Brain pericyte (primary cell): Measurements from ENCODE around the gene LNX1.

Source experiments
- DNase-seq: peaks from one replicate; pipeline ENCODE4 v3.0.0-alpha.2; 2012; ENCODE audit warnings: low read depth, low spot score

The LNX1 gene

GRCh38 chr4:53599632-53600031, 8.3 kb upstream of the LNX1 start:
- no peak for DNase-seq

- DNase-seq = no peak
Observed at GRCh38 chr4:53598901-53599300, 7.6 kb upstream of the LNX1 start.

GRCh38 chr4:53598483-53598882, 7.2 kb upstream of the LNX1 start:
- no peak for DNase-seq

GRCh38 chr4:53596901-53597300, 5.6 kb upstream of the LNX1 start:
- DNase-seq = no peak

- no peak for DNase-seq
Observed at GRCh38 chr4:53595834-53596233, 4.5 kb upstream of the LNX1 start.

GRCh38 chr4:53595204-53595603, 3.9 kb upstream of the LNX1 start:
- no peak for DNase-seq

- no peak for DNase-seq
Observed at GRCh38 chr4:53593765-53594164, 2.5 kb upstream of the LNX1 start.

- no peak for DNase-seq
Observed at GRCh38 chr4:53592686-53593501, 1.6 kb upstream of the LNX1 start.

- DNase-seq = no peak
Observed at GRCh38 chr4:53592122-53592521, 836 bp upstream of the LNX1 start.

- no peak for DNase-seq
Observed at GRCh38 chr4:53590187-53590586, 1.1 kb downstream of the LNX1 start.

GRCh38 chr4:53589511-53589910, 1.8 kb downstream of the LNX1 start:
- DNase-seq = no peak

- DNase-seq = no peak
Observed at GRCh38 chr4:53587135-53587534, 4.2 kb downstream of the LNX1 start.

- peak; percentile 22 for DNase-seq
Observed at GRCh38 chr4:53586121-53586816, 5.0 kb downstream of the LNX1 start.

- DNase-seq = no peak
Observed at GRCh38 chr4:53584658-53585057, 6.6 kb downstream of the LNX1 start.

GRCh38 chr4:53583513-53583912, 7.8 kb downstream of the LNX1 start:
- DNase-seq = no peak

- DNase-seq = no peak
Observed at GRCh38 chr4:53582194-53582593, 9.1 kb downstream of the LNX1 start.

- DNase-seq = no peak
Observed at GRCh38 chr4:53580274-53580673, 11.0 kb downstream of the LNX1 start.

GRCh38 chr4:53579826-53580225, 11.5 kb downstream of the LNX1 start:
- DNase-seq = no peak

- no peak for DNase-seq
Observed at GRCh38 chr4:53576676-53577372, 14.5 kb downstream of the LNX1 start.

GRCh38 chr4:53576071-53576617, 15.1 kb downstream of the LNX1 start:
- DNase-seq = no peak

GRCh38 chr4:53575552-53575951, 15.7 kb downstream of the LNX1 start:
- DNase-seq = no peak

GRCh38 chr4:53574528-53574927, 16.8 kb downstream of the LNX1 start:
- no peak for DNase-seq
